LNCaP clone FGC (cell line): Measurements from ENCODE around the gene HDAC4.

Source experiments
- DNase-seq: peaks from one replicate; pipeline ENCODE4 v3.0.0-alpha.2; 2011; ENCODE audit warnings: low read depth
- H3K4me3 ChIP-seq: 2 replicates; pipeline ENCODE4 v1.5.1; 2011; ENCODE audit warnings: mild to moderate bottlenecking, low read depth, low read length, control low read depth
- TF ChIP-seq, protein P1 (sequence below): IDR thresholded peaks from 2 replicates; pipeline ENCODE4 v1.5.1; 2012; ENCODE audit warnings: mild to moderate bottlenecking; ENCODE audit not compliant: control insufficient read depth, insufficient read depth; ENCODE audit errors: extremely low read depth

The HDAC4 gene

DNA sequence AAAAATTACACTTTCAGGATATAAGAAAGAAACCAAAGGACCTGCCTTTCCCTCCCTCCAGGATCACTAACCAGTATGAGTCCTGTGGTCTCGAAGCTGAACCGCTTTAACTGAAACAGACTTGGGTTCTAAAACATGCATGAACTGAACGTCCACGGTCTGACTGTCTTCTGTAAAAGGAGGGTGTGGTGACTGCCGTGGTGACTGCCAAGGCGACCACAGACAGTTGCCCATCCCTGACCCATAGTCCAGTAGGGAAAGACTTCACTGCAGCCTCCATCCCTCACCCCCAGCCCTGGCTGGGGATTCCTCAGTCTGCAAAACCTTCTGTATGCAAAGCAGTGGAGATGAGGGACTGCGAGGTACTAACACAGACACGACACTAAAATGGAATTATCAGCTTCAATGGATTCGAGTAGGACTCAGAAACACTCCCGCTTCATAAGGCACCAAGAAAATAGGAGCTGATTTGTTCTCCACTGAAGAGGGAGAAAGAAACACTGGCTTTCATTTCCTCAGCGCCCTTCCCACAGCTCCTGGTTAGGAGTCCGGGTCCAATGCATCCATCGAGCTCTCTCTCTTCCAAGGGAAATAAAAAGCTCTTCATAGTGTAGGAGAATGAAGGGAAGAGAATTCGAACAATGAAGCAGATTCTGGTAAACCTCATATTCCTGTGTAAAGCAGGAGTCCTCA, 197.2 kb downstream of the HDAC4 start:
- H3K4me3 ChIP-seq = no peak overlapping the region
- TF ChIP-seq, protein P1, sequence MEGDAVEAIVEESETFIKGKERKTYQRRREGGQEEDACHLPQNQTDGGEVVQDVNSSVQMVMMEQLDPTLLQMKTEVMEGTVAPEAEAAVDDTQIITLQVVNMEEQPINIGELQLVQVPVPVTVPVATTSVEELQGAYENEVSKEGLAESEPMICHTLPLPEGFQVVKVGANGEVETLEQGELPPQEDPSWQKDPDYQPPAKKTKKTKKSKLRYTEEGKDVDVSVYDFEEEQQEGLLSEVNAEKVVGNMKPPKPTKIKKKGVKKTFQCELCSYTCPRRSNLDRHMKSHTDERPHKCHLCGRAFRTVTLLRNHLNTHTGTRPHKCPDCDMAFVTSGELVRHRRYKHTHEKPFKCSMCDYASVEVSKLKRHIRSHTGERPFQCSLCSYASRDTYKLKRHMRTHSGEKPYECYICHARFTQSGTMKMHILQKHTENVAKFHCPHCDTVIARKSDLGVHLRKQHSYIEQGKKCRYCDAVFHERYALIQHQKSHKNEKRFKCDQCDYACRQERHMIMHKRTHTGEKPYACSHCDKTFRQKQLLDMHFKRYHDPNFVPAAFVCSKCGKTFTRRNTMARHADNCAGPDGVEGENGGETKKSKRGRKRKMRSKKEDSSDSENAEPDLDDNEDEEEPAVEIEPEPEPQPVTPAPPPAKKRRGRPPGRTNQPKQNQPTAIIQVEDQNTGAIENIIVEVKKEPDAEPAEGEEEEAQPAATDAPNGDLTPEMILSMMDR = no peak
- no peak for DNase-seq

DNA sequence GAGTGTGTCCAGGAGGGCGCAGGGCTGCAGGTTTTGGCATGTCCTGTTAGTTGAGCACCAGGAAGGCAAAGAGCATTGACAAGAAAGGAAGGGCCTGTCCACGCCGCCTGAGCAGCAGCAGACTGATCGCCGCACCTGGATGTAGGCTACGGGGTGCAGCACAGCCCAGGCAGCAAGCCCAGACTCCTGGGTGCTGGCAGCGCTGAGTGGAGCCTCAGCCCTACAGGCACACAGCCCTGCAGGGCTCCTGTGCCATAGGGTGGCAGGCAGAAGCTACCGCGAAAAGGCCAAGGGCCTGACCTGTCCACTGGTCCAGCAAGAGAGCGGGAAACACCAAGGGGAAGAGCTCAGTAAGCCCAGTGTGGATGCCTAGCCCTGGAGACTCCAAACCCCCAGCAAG, 198.0 kb downstream of the HDAC4 start:
- no peak overlapping the region for H3K4me3 ChIP-seq
- TF ChIP-seq, protein P1 = no peak
- no peak for DNase-seq

DNA sequence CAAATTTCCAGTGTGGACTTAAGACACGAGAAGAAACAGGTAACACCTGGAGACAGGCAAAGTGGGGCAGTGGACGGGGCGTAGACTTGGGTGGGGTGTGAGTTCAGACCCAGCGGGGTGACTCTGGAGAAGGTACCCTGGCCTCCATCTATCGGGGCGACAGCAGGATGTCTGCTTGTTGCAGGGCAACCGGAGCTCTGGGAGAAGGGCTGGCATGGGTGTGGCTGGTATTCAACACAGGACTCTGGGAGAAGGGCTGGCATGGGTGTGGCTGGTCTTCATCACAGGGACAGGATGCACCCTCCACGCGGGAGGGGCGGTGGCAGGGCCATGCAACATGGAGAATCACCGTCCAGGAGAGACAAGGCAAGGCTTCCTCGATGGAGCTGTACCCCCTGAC, 198.5 kb downstream of the HDAC4 start:
- DNase-seq = no peak
- TF ChIP-seq, protein P1 = no peak
- H3K4me3 ChIP-seq = no peak overlapping the region

DNA sequence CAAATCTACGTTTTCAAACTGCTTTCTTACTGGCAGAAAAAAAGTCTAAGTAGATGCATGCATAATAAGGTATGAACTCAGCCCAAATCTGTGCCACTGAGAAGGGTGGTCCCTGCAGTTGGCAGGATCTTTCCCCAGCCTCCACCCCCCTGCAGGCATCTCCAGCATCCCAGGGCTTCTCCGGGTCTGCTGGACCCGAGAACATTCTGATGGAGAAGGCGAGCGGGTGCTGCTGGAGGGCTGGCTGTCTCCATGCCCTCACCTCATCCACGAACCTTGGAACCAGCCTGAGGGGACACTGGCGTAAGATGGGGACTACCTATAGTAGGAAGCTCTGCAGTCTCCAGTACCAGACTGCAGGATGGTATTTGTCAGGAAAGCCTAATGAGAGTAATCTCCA, 198.9 kb downstream of the HDAC4 start:
- H3K4me3 ChIP-seq = no peak overlapping the region
- TF ChIP-seq, protein P1 = no peak
- no peak for DNase-seq

DNA sequence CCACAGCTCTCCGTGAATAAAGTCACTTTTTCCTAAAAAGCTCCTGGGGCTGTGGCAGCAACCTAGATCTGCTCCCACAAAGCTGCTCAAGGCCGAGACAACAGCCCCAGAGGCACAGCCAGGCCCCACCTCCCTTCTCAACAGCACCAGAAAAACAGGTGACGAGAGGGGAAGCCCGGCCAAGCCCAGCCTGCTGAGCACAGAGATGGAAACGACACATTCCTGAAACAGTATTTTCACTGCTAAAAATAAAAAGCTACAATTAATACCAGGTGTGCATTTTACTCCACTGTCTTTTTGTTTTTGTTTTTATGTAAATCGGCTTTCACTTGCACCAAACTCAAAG, 199.3 kb downstream of the HDAC4 start:
- TF ChIP-seq, protein P1 = no peak

DNA sequence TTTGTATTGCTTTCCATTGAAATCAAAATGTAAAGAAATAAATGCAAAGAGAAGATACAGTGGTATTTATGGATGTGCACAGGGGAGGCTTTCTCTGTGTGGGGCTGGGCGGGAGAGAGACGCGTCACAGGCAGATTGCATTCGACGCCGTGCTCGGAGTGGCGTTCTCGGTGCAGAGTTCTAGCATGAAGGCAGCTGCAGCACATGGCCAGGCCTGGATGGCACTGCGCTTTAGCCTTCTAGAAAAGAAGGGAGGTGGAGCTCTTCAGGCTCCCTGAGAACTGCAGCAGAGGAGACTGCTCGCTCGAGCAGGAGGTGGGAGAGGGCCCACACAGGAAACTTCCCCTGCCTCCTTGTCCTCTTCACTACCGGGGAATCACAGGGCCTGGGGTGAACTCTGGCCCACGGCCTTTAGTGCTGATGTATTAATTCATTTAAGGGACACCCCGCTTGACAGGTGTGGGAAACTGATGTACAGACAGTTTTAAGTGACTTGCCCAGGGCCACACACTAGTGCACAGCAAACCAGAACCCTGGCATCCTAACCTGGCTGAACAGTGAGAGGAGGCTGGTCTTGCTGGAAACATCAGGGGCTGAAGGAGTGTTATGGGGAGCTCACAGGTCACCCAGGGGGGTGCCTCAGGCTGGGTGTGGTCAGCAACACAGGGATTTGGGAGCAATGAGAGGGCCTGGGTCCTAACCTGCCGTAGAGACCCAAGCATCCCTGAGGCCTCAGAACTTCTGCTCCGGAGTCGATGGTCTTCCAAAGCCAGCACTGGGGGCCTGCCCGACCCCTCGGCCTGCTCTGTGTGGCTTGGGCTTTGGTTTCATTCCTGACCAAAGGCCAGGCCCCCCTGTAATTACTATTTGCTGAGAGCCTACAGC, 199.9 kb downstream of the HDAC4 start:
- TF ChIP-seq, protein P1 = no peak
- H3K4me3 ChIP-seq = no peak overlapping the region
- DNase-seq = no peak

More for the DNA sequence above, 199.3 kb downstream of the HDAC4 start:
- H3K4me3 ChIP-seq = no peak overlapping the region
- DNase-seq = no peak
